HL-60 (cell line): ENCODE measurements around the gene C13orf42.

Source experiments
- DNase-seq, 2 experiments: peaks; one replicate each; pipeline ENCODE4 v3.0.0-alpha.2; 2010 to 2020; ENCODE audit warnings: low read depth in 1 of 2, low spot score in 1 of 2
- H3K27ac ChIP-seq: fragments of 250-450 bp; sonication (Bioruptor Pico); replicated peaks from 2 replicates; pipeline ENCODE4 v1.5.1; 2020; ENCODE audit warnings: mild to moderate bottlenecking, moderate library complexity
- H3K27me3 ChIP-seq: fragments of 250-450 bp; sonication (Bioruptor Pico); 2 replicates; pipeline ENCODE4 v1.5.1; 2021; ENCODE audit warnings: mild to moderate bottlenecking, moderate library complexity; ENCODE audit not compliant: insufficient read depth, poor library complexity, severe bottlenecking
- H3K4me3 ChIP-seq: replicated peaks from 2 replicates; pipeline ENCODE4 v1.5.1; 2011; ENCODE audit warnings: mild to moderate bottlenecking, control low read depth, low read length; ENCODE audit not compliant: insufficient read depth
- GABPA ChIP-seq: IDR thresholded peaks from 2 replicates; pipeline ENCODE4 v1.6.1; 2012; ENCODE audit warnings: low read depth
- POLR2AphosphoS5 ChIP-seq: IDR thresholded peaks from 2 replicates; pipeline ENCODE4 v1.6.1; 2012; ENCODE audit warnings: low read depth
- REST ChIP-seq: IDR thresholded peaks from 2 replicates; pipeline ENCODE4 v1.6.1; 2012; ENCODE audit warnings: low read depth; ENCODE audit not compliant: insufficient replicate concordance
- SPI1 ChIP-seq: IDR thresholded peaks from 2 replicates; pipeline ENCODE4 v1.6.1; 2012; ENCODE audit warnings: low read depth, mild to moderate bottlenecking, borderline replicate concordance
- TF ChIP-seq, protein P1 (sequence below): IDR thresholded peaks from one replicate; pipeline ENCODE4 v1.5.1; 2011; ENCODE audit warnings: low read length, control low read depth, inconsistent platforms; ENCODE audit not compliant: insufficient read depth

The C13orf42 gene

GRCh38 chr13:51032831-51033230 is 78.2 kb downstream of the C13orf42 start:
- TF ChIP-seq GABPA (no peak), SPI1 (no peak), REST (no peak), POLR2AphosphoS5 (no peak)
- TF ChIP-seq, protein P1, sequence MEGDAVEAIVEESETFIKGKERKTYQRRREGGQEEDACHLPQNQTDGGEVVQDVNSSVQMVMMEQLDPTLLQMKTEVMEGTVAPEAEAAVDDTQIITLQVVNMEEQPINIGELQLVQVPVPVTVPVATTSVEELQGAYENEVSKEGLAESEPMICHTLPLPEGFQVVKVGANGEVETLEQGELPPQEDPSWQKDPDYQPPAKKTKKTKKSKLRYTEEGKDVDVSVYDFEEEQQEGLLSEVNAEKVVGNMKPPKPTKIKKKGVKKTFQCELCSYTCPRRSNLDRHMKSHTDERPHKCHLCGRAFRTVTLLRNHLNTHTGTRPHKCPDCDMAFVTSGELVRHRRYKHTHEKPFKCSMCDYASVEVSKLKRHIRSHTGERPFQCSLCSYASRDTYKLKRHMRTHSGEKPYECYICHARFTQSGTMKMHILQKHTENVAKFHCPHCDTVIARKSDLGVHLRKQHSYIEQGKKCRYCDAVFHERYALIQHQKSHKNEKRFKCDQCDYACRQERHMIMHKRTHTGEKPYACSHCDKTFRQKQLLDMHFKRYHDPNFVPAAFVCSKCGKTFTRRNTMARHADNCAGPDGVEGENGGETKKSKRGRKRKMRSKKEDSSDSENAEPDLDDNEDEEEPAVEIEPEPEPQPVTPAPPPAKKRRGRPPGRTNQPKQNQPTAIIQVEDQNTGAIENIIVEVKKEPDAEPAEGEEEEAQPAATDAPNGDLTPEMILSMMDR = no peak

More at GRCh38 chr13:51032831-51033230, 78.2 kb downstream of the C13orf42 start:
- DNase-seq = no peak
- Histone ChIP-seq H3K4me3 (no peak overlapping the region), H3K27ac (no peak overlapping the region), H3K27me3 (no peaks in the 10 kb centered on the region)
